DND-41 (cell line): ENCODE data around the gene MEG3.

Experiments
- ATAC-seq: fragments of 200-7000 bp; cut with Tn5 transposase; 3 replicates; pipeline ENCODE4 v1.9.1; 2021; ENCODE audit warnings: low read depth; ENCODE audit not compliant: insufficient read depth
- DNase-seq: peaks from one replicate; pipeline ENCODE4 v3.0.0-alpha.2; 2020
- H2AFZ ChIP-seq: 2 replicates; pipeline ENCODE4 v1.6.0; 2012; ENCODE audit warnings: low read depth, low read length
- H3K27ac ChIP-seq: 2 replicates; pipeline ENCODE4 v1.5.1; 2012; ENCODE audit warnings: low read length, inconsistent platforms
- H3K27me3 ChIP-seq: fragments of 200-600 bp; sonication (generic); 2 replicates; pipeline ENCODE4 v1.6.0; 2012; ENCODE audit warnings: low read length, mild to moderate bottlenecking, inconsistent platforms; ENCODE audit not compliant: insufficient read depth, poor library complexity
- H3K36me3 ChIP-seq: 2 replicates; pipeline ENCODE4 v1.5.1; 2012; ENCODE audit warnings: low read length, inconsistent platforms; ENCODE audit not compliant: insufficient read depth
- H3K4me1 ChIP-seq: 2 replicates; pipeline ENCODE4 v1.5.1; 2012; ENCODE audit warnings: mild to moderate bottlenecking, low read length; ENCODE audit not compliant: insufficient read depth
- H3K4me2 ChIP-seq: 2 replicates; pipeline ENCODE4 v1.6.0; 2012; ENCODE audit warnings: mild to moderate bottlenecking, moderate library complexity, low read length, inconsistent platforms; ENCODE audit not compliant: insufficient read depth
- H3K4me3 ChIP-seq, 2 experiments: fragments of 200-600 bp in 1 of 2; shearing (Covaris generic) in 1 of 2; 2 replicates each; pipeline ENCODE4 v1.5.1; 2012 to 2016; ENCODE audit warnings: inconsistent platforms in 2 of 2, low read length in 2 of 2, mild to moderate bottlenecking in 2 of 2, low read depth in 1 of 2, moderate library complexity in 1 of 2
- H3K79me2 ChIP-seq: 2 replicates; pipeline ENCODE4 v1.6.0; 2012; ENCODE audit warnings: low read length, inconsistent platforms; ENCODE audit not compliant: insufficient read depth
- H3K9ac ChIP-seq: 2 replicates; pipeline ENCODE4 v1.6.0; 2012; ENCODE audit warnings: low read depth, mild to moderate bottlenecking, inconsistent platforms, low read length, moderate library complexity
- H3K9me3 ChIP-seq: 2 replicates; pipeline ENCODE4 v1.5.1; 2012; ENCODE audit warnings: low read length, moderate library complexity, mild to moderate bottlenecking, inconsistent platforms; ENCODE audit not compliant: insufficient read depth, severe bottlenecking
- H4K20me1 ChIP-seq: 2 replicates; pipeline ENCODE4 v1.6.0; 2012; ENCODE audit warnings: low read length; ENCODE audit not compliant: insufficient read depth
- EZH2 ChIP-seq: IDR thresholded peaks from 3 replicates; pipeline ENCODE4 v1.6.1; 2012; ENCODE audit warnings: borderline replicate concordance, low read depth, mild to moderate bottlenecking, moderate library complexity, low read length, inconsistent platforms; ENCODE audit not compliant: severe bottlenecking
- TF ChIP-seq, protein P1 (sequence below): IDR thresholded peaks from 2 replicates; pipeline ENCODE4 v1.5.1; 2012; ENCODE audit warnings: borderline replicate concordance, low read length, moderate library complexity, mild to moderate bottlenecking; ENCODE audit not compliant: poor library complexity, severe bottlenecking; ENCODE audit errors: extremely low read depth

MEG3 gene

GRCh38 chr14:100819829-100820475, 6.0 kb upstream of the MEG3 start:
- Histone ChIP-seq H3K27me3 (no peaks in the 10 kb centered on the region), H3K79me2 (no peaks in the 10 kb centered on the region), H2AFZ (no peak overlapping the region), H3K36me3 (no peaks in the 10 kb centered on the region), H3K4me3 (no peak overlapping the region), H4K20me1 (no peaks in the 10 kb centered on the region), H3K27ac (no peak overlapping the region), H3K4me1 (no peaks in the 10 kb centered on the region), H3K9ac (no peak overlapping the region), H3K4me2 (no peak overlapping the region), H3K9me3 (no peaks in the 10 kb centered on the region)
- ATAC-seq (no peak), DNase-seq (no peak)
- TF ChIP-seq, protein P1, sequence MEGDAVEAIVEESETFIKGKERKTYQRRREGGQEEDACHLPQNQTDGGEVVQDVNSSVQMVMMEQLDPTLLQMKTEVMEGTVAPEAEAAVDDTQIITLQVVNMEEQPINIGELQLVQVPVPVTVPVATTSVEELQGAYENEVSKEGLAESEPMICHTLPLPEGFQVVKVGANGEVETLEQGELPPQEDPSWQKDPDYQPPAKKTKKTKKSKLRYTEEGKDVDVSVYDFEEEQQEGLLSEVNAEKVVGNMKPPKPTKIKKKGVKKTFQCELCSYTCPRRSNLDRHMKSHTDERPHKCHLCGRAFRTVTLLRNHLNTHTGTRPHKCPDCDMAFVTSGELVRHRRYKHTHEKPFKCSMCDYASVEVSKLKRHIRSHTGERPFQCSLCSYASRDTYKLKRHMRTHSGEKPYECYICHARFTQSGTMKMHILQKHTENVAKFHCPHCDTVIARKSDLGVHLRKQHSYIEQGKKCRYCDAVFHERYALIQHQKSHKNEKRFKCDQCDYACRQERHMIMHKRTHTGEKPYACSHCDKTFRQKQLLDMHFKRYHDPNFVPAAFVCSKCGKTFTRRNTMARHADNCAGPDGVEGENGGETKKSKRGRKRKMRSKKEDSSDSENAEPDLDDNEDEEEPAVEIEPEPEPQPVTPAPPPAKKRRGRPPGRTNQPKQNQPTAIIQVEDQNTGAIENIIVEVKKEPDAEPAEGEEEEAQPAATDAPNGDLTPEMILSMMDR, result no peak
- TF ChIP-seq EZH2, result no peak

GRCh38 chr14:100820957-100821356, 5.0 kb upstream of the MEG3 start:
- Histone ChIP-seq H3K4me3 (no peak overlapping the region), H3K9me3 (peaks cover 4% of the 10 kb centered on the region), H3K79me2 (no peaks in the 10 kb centered on the region), H3K4me2 (no peak overlapping the region), H3K27me3 (no peaks in the 10 kb centered on the region), H4K20me1 (no peaks in the 10 kb centered on the region), H3K4me1 (no peaks in the 10 kb centered on the region), H2AFZ (no peak overlapping the region), H3K9ac (no peak overlapping the region), H3K27ac (no peak overlapping the region), H3K36me3 (no peaks in the 10 kb centered on the region)
- DNase-seq (no peak), ATAC-seq (no peak)
- TF ChIP-seq EZH2, result no peak
- TF ChIP-seq, protein P1, result no peak

GRCh38 chr14:100822013-100822412, 3.9 kb upstream of the MEG3 start:
- no peak overlapping the region for H3K4me3 ChIP-seq
- H3K4me2 ChIP-seq, result no peak overlapping the region
- H3K4me1 ChIP-seq, result no peaks in the 10 kb centered on the region
- no peak for ATAC-seq
- TF ChIP-seq EZH2, result no peak
- TF ChIP-seq, protein P1, result no peak
- H3K27ac ChIP-seq, result no peak overlapping the region
- no peaks in the 10 kb centered on the region for H3K27me3 ChIP-seq
- no peak overlapping the region for H3K9ac ChIP-seq
- DNase-seq, result no peak
- no peaks in the 10 kb centered on the region for H3K79me2 ChIP-seq
- peaks cover 8% of the 10 kb centered on the region for H3K9me3 ChIP-seq
- H2AFZ ChIP-seq, result no peak overlapping the region
- no peaks in the 10 kb centered on the region for H3K36me3 ChIP-seq
- H4K20me1 ChIP-seq, result no peaks in the 10 kb centered on the region

DNA sequence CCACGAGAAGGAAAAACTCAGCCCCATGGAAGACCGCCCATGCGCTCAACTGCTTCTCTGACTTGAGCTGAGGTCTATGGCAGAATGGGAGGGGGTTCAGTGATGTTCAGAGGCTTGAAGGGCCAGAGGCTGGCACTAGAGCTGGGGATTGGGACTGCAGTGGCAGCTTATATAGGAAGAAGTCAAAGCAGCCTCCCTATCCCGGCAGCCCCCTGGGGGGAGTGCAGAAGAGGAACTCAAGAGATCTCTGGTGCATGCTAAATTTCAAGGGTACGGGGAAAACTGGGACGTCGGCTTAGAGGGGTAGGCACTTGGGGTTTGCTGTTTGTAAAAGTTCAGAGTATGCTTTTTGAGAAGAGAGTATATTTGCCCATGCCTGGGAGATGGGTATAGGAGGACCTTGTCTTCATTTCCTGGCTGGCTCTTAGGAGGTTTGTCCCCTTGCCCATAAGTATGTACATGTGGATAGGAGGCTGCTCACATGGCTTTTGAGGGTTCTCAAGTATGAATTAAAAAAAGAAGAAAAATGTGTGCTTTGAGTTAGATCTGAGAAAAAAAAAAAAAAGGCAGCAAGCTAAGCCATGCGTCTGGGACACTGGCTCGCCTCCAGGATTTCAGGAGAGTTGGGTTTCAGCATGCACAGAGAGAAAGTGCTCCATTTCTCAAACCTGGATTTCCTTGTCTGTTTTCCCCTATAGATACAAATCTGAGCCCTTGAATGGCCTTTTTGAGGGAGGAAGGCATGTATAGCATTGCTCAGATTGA, 3.2 kb upstream of the MEG3 start:
- Histone ChIP-seq H3K4me3 (no peak overlapping the region), H3K36me3 (no peaks in the 10 kb centered on the region), H3K9ac (no peak overlapping the region), H3K27me3 (no peaks in the 10 kb centered on the region), H3K4me2 (no peak overlapping the region), H4K20me1 (no peaks in the 10 kb centered on the region), H3K27ac (no peak overlapping the region), H3K4me1 (no peaks in the 10 kb centered on the region), H2AFZ (no peak overlapping the region), H3K79me2 (no peaks in the 10 kb centered on the region), H3K9me3 (peaks cover 13% of the 10 kb centered on the region)
- no peak for TF ChIP-seq EZH2
- TF ChIP-seq, protein P1, result no peak
- no peak for DNase-seq
- no peak for ATAC-seq
